GM19099 (cell line): ENCODE measurements around the gene CMTR2.

ENCODE experiments used
- POLR2A ChIP-seq: IDR thresholded peaks from 3 replicates; pipeline ENCODE4 v1.6.1; 2011; ENCODE audit warnings: low read depth; ENCODE audit not compliant: insufficient read length; ENCODE audit errors: extremely low read depth

Gene CMTR2, protein sequence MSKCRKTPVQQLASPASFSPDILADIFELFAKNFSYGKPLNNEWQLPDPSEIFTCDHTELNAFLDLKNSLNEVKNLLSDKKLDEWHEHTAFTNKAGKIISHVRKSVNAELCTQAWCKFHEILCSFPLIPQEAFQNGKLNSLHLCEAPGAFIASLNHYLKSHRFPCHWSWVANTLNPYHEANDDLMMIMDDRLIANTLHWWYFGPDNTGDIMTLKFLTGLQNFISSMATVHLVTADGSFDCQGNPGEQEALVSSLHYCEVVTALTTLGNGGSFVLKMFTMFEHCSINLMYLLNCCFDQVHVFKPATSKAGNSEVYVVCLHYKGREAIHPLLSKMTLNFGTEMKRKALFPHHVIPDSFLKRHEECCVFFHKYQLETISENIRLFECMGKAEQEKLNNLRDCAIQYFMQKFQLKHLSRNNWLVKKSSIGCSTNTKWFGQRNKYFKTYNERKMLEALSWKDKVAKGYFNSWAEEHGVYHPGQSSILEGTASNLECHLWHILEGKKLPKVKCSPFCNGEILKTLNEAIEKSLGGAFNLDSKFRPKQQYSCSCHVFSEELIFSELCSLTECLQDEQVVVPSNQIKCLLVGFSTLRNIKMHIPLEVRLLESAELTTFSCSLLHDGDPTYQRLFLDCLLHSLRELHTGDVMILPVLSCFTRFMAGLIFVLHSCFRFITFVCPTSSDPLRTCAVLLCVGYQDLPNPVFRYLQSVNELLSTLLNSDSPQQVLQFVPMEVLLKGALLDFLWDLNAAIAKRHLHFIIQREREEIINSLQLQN

DNA sequence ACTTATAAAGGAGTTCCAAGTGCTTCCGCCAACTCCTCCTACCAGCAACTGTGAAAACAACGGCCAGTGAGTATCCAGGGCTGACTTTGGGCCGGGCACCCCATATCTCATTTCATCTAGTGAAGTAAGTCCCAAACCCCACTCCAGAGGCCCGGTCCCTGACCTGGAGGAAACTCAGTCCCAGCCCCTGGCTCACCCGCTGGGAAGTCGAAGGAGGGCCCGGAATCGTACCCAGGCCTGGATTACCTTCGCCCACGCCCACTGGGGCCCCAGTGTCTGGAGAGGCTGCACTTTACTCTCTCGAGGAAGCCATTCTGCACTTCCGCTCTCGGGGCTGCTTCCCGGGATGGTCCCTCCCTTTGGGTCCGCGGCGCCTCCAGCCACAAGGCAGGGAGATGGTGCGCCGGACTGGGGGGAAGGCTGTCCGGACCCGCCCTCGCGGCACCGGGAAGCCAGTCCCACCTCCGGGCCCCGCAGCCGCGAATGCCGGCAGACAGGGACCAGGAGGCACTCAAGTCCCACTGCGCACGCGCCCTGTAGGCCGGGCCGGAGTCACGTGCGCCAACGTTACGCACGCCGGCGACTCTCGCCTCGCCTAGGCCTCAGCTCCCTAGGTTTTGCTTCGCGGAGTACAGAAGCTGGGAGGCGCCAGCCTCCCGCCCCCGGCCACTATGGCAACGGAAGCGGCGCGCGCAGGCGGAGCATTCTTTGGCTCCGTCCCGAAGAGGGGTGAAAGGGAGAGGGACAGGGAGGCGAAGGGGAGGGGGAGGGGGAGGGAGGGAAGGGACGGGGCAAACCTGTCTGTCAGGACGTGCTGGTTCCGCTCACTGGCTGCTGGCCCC lies at the start of gene CMTR2:
Gene CMTR2, minus strand, starts transcription at position 513 of the 842 bp plus-strand sequence. CDS start 3,482 bp downstream, outside the sequence.
- peak; percentile 95 for TF ChIP-seq POLR2A

DNA sequence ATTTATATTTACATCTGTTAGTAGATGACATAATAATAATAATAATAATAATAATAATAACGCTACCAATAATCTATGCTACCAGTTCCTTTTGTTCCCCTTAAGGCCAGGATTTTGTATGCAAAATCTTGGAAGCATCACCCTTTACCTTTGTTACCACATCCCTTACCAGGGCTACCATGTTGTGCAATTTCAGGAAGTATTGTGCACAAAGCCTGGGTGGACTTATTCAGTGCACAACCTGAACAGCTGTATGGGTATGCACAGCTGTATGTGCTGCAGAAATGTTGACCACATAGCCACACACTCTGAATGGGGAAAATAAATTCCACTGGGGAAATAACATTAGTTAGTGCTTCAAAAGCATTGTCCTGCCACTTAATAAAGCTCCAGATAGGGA lies 49.4 kb upstream of the CMTR2 start:
- TF ChIP-seq POLR2A = no peak

- TF ChIP-seq POLR2A = no peak
Observed at GRCh38 chr16:71338193-71338592, 49.0 kb upstream of the CMTR2 start.

DNA sequence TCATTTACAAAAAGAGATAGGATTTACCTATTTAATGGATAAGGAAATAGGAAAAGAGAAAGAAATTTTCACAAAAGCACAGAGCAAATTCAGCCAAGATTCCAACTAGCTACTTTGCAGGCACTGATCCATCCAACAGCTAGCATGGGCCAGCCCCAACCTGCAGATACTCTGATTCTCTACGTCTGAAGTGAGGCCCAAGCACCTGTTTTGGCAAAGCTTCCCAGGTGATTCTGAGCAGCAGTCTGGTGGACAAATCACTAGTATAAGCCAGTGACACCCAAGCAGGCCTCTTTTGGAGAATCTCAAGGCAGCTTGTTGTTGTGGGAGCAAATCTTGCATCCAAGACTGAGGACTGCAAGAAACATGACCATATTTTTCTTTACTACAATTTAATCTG lies 48.4 kb upstream of the CMTR2 start:
- no peak for TF ChIP-seq POLR2A

DNA sequence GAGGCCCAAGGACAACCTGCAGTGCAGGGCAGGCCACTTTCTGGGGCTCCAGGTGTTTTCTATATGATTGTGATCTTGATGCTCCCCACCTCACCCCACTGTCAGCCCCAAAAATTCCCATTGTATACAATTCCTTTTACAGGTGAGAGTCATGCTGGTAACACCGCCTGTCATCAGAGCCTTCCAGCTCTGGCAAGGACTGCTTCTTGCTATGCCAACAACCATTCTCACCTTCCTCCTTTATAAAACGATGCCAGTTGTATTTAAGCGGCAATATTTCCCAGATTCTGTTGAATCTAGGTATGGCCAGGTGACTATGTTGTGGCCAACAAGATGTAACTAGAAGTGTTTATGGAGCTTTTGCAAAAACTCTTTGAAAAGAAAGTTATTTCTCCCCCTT lies 38.9 kb upstream of the CMTR2 start:
- no peak for TF ChIP-seq POLR2A

GRCh38 chr16:71327720-71328119 lies 38.5 kb upstream of the CMTR2 start:
- TF ChIP-seq POLR2A = no peak

DNA sequence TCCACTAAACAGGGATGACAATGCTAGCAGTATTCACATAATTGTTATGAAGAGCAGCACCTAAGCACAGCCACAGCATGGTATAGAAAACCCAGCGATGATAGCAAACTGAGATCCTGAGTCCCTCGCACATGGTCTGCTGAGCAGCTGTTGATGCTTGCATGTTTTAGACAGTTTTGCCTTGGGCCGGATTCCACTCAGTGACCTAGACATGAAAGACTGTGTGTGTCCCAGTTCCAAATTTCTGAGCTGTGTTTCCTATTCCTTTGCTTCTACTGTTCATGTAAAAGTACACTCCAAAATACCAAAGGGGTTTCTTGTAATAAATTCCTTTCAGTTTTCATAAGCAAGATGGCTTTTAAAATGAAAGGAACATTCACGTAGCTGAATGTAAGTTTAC lies 30.8 kb upstream of the CMTR2 start:
- no peak for TF ChIP-seq POLR2A

DNA sequence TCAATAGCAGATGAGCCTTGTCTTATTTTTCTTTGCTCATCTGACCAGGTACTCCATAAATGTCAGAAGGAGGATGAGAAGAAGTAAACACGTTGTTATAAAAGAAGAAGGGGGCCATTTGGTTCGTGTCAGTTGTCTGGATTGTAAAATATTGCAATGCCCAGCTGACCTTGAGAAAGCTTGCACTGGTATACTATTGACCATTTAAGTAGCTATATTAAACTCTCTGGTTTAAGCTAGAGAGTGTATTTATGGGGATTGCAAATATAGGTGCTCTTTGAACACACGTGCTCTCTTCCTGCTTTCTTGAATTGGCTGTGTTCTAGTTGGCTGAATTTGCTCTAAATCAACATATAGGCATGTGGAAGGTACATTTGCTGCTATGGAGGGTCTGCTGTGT lies 26.1 kb upstream of the CMTR2 start:
- no peak for TF ChIP-seq POLR2A

GRCh38 chr16:71311553-71312158 lies 22.5 kb upstream of the CMTR2 start:
- no peak for TF ChIP-seq POLR2A

GRCh38 chr16:71303938-71304337 lies 14.7 kb upstream of the CMTR2 start:
- TF ChIP-seq POLR2A = no peak

DNA sequence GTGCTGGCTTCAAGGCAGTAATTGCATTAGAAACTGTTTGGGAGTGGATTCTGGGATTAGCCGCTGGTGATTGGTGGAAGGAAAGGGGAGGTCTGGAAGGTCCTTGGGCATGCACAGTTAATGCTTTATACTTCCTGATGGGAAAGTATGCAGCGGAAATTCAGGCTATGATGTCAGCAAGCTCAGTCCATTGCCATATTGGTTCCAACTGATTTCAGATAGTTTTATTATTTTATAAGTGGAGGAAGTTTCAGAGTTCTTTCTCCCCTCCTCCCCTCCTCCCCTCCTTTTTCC lies 8.1 kb upstream of the CMTR2 start:
- no peak for TF ChIP-seq POLR2A

- TF ChIP-seq POLR2A = no peak
Observed at GRCh38 chr16:71296584-71297340, 7.6 kb upstream of the CMTR2 start.

DNA sequence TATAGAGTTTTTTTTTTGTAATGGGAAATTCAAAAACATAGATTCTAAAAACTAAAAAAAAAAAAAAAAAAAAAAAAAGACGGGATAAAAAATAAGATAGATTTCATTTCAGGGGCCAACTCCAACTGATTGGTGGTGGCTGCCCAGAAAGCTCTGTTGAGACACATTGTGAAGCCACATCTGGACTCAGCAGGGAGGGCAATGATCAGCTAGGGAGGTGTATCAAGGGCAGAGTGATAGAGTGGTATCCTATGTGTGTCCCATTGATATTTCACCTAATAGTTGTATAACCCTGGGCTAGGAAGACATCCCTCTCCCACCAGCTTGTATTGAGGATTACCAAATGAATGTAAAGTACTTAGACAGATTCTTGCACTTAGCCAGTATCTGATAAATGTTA lies 6.7 kb upstream of the CMTR2 start:
- TF ChIP-seq POLR2A = no peak

DNA sequence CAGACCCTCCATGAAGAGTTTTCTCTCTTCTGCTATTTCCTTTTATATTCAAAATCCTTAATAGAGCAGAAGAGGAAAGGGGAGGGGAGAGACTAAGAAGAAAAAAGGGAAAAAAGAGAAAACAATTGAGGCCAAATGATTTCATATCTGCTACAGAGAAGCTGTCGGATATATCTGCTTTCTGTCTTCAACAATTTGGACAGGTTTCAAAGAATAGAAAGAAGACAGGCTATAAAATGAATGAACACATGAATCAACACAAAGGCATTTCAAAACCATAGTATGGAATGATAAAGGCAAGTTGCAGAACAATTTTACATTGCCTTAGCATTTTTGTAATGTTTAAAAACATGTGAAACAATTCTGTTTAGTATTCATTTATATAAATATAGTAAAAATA lies 4.7 kb upstream of the CMTR2 start:
- no peak for TF ChIP-seq POLR2A

- no peak for TF ChIP-seq POLR2A
Observed at GRCh38 chr16:71289732-71290062, 495 bp upstream of the CMTR2 start.

GRCh38 chr16:71288570-71288889 lies 672 bp downstream of the CMTR2 start:
- no peak for TF ChIP-seq POLR2A
